GM18873 (cell line): ENCODE data around the gene OR6S1.
"Not testable (repeated sequence)": the region's sequence is repeated elsewhere in the genome, so short reads cannot be mapped to it uniquely, and the experiment has no call there.

ENCODE experiments used
- ATAC-seq: cut with Tn5 transposase; IDR thresholded peaks from one replicate; pipeline ENCODE4 v1.9.1; 2021; ENCODE audit warnings: mild to moderate bottlenecking, moderate library complexity, moderate number of reproducible peaks; ENCODE audit not compliant: unreplicated experiment, low FRiP score

The OR6S1 gene

DNA sequence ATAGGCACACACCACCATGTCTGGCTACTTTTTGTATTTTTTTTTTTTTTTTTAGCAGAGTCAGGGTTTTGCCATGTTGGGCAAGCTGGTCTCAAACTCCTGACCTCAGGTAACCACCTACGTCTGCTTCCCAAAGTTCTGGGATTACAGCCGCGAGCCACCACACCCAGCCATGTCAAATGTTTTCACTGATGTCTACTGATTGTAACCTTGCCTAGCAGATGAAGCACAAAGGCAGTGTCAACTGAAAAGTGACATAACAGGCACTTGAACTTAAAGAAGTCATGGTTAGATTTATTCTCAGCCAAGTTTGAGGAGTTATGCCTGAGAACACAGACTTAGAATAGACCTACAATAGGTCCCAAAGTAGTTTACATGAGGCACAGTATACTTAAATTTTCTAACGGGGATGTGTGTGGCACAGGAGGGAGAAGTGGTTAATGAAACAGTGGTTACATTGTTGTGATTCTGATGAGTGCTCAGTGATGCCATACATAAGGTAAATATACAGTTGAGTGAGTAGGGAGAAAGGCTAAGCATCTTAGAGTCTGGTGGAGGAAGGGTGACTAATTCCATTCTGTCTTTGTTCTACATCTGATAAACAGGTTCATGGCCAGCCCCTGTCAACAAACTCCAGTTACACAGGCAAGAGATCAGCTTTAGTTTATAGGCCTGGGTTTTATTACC, 30.2 kb upstream of the OR6S1 start:
- no peak for ATAC-seq

DNA sequence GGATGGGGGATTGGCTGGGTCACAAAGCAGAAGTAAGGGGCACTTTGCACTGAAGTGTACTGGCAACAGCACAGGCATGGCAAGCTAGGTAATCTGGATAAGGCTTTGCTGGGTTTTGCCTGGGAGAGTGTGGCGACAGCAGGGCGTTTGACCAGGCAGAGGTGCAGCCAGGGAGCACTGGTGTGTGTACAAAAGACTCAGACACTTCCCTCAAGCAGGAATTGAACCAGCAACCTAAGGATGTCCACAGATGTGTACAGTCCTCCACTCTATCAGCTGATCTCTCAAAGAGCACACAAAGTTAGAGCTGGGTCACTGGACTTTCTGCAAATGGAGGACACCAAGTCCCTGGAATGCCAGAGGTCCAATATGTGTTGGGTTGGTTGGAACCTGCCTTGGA, 27.5 kb upstream of the OR6S1 start:
- ATAC-seq: no peak

DNA sequence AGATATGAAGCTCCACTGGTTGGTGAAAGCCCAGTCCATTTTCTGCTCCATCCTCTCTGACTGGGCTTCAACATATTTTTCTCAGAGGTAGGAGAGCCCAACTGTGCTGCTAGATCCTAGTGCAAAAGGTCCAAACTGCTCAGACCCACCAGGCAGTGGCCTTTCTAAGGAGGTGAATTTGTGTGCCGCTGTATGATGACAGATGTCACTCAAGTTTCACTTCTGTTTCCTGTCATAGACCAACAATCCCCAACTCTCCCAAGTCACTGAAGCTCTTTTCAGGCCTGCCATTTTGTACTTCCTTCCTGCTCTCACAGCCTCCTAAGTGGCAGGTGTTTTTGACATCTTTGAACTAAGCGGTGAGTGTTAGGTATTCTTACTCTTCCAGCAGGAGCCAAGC, 26.5 kb upstream of the OR6S1 start:
- ATAC-seq: peak; percentile 72

DNA sequence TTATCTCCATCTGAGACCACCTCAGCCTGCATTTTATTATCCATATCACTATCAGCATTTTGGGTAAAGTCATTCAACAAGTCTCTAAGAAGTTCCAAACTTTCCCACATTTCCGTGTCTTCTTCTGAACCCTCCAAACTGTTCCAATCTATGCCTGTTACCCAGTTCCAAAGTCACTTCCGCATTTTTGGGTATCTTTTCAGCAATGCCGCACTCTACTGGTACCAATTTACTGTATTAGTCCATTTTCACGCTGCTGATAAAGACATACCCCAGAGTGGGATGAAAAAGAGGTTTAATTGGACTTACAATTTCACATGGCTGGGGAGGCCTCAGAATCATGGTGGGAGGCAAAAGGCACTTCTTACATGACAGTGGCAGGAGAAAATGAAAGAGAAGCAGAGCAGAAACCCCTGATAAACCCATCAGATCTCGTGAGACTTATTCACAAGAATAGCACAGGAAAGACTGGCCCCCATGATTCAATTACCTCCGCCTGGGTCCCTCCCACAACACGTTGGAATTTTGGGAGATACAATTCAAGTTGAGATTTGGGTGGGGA, 25.0 kb upstream of the OR6S1 start:
- ATAC-seq: not testable (repeated sequence)

DNA sequence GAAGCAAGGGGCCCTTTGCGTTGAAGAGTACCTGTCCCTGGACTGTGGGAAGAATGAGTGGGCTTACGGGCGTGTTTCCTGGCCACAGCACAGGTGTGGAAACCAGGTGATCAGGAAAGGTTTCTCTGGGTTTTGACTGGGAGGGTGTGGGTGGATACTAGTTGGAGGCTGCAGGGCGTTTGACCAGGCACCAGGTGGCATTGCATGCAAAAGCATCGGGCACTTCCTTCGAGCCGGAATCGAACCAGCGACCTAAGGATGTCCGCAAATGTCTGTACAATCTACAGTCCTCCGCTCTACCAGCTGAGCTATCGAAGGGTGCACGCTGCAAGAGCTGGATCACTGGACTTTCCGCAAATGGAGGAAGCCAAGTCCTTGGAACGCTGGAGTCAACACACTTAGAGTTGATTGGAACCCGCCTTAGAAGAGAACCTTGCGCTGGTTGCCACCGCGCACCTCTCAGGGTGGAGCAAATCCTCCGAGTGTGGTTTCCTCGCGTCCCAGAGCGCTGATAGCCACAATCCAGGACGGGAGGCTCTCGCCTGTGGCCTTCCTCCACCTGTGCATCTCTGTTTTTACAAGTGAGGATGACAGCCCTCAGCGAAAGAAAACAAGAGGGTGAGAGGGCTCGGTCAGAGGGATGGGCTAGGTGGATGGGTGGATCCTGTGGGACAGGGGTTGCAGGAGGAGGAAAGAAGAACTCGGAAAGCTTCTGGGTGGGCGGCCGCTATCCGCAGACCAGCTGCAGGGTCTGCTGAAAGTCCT, 21.7 kb upstream of the OR6S1 start:
- peak; percentile 40 for ATAC-seq

DNA sequence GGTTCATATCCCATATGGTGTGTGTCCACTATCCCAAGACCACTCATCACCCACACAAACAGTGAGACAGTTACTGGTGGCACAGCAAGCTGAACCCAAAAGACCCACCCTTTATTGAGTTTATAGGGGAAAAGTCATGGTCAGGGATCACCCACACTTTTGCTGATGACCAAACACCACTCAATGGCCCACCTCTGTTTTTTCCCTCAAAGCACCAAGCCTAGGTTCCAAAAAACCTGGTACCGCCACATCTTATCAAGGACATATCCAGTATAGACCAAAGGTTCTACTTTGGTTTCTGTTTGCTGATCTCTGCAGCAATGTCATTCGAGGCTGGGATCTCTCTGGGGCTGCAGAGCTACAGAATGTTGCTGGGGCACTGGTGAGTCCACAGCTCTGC, 19.7 kb upstream of the OR6S1 start:
- ATAC-seq: no peak

DNA sequence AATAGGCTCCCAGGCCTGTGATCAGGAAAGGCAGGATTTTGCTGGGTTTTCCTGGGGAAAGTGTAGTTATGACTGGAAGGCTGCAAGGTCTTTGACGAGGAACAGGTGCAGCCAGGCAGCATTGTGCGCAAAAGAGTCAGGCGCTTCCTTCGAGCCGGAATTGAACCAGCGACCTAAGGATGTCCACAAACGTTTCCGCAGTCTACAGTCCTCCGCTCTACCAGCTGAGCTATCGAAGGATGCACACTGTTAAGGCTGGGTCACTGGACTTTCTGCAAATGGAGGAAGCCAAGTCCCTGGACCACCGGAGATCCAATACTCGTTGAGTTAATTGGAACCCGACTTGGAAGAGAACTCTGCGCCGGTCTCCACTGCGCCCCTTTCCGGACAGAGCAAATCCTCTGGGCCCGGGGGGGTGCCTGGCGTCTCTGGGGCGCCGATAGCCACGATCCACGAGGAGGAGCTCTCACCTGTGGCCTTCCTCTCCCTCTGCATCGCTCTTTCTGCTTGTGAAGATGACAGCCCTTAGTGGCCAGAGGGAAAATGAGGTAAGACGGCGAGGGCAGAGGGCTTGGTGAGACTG, 18.4 kb upstream of the OR6S1 start:
- no peak for ATAC-seq

DNA sequence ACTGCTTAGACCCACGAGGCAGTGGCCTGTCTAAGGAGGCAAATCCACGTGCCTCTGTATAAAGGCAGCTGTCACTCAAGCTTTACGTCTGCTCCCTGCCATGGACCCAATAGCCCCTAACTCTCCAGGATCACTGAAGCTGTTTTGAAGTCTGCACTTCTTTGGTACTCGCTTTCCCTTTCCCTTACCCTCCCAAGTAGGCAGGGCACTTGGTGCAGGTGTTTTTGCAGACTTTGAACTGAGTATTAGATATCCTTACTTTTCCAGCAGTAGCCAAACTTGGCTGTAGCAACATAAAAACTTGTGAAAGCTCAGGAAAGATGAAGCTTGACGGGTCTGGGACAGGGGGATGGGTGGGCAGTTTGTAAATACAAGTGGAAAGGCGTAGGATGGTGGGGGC, 17.8 kb upstream of the OR6S1 start:
- no peak for ATAC-seq

DNA sequence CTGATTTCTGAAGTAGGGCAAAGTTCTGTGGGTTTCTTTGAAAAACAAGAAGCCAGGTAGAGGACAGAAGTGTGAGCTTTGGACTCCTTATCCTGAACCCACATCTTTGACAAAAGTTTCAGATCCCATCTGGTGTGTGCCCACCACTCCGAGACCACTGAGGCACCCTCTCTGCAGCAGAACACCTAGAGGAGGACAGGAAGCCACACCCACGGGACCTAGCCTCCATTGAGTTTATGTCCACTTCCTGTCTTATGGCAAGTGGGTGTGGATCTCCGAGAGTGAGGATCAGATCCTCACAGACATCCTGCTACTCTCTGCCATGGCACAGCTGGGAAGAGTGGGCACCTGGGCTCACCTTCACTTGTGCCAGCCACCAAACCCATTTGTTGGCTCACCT, 16.8 kb upstream of the OR6S1 start:
- ATAC-seq: no peak

DNA sequence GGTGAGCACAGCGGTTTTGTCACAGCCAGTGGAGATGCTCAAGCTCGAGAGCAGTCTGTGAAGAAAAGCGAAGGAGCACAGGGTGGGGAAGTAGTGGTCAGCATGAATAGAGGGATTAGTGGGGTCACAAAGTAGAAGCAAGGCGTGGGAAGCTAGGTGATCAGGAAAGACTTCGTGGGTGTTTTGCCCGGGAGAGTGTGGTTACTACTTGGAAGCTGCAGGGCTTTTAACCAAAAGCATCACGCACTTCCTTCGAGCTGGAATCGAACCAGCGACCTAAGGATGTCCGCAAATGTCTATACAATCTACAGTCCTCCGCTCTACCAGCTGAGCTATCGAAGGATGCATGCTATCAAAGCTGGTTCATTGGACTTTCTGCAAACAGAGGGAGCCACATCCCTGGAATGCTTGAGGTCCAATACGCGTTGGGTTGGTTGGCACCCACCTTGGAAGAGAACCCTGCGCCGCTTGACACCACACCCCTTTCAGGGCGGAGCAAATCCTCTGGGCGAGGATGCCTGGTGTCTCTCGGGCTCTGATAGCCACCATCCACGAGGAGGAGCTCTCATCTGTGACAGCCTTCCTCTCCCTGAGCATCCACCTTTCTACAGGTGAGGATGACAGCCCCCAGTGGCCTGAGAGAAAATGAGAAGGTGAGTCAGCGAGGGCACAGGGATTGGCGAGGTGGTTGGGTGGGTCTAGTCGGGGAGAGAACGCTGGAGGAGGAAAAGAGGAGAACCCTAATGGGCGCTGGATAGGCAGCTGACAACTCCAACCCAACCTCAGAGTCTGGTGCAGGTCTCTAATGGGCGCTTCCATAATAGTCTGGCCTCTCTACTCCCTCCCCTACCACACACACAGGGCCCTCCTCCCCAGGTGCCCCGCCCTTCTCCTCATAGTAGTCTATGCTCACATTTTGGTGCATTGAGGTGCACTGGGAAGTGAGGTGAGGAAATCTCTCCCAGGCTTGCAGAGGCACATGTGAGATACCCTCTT, 16.0 kb upstream of the OR6S1 start:
- no peak for ATAC-seq

DNA sequence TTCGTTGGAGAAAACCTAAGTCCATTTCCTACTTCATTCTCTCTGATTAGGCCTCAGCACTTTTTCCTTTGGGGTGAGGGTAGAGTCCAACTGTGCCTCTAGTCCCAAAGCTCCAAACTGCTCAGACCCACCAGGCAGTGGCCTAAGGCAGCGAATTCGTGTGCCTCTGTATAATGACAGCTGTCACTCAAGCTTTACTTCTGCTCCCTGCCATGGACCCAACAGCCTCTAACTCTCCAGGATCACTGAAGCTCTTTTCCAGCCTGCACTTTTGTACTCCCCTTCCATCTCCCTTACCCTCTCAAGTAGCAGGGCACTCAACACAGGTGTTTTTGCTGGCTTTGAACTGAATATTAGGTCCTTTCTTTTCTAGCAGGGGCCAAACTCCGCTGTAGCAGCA, 14.8 kb upstream of the OR6S1 start:
- ATAC-seq: no peak

DNA sequence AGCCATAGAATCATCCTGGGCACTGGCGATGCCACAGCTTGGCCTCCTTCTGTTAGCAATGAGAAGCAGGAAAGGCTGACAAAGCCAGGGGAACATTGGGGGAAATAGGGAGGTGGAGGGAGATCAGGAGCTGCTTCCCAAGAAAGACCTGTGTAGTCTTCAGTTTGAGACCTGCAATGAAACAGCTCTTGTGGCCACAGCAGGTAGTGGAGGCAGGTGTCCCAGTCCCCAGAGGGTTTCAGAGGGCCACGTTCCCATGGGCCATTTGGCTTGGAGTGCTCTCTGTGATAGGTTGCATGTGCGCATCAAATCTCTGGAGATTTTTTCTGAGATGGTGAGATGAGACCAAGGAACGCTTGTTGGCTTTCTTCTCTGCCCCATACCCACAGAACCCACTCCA, 14.4 kb upstream of the OR6S1 start:
- no peak for ATAC-seq

DNA sequence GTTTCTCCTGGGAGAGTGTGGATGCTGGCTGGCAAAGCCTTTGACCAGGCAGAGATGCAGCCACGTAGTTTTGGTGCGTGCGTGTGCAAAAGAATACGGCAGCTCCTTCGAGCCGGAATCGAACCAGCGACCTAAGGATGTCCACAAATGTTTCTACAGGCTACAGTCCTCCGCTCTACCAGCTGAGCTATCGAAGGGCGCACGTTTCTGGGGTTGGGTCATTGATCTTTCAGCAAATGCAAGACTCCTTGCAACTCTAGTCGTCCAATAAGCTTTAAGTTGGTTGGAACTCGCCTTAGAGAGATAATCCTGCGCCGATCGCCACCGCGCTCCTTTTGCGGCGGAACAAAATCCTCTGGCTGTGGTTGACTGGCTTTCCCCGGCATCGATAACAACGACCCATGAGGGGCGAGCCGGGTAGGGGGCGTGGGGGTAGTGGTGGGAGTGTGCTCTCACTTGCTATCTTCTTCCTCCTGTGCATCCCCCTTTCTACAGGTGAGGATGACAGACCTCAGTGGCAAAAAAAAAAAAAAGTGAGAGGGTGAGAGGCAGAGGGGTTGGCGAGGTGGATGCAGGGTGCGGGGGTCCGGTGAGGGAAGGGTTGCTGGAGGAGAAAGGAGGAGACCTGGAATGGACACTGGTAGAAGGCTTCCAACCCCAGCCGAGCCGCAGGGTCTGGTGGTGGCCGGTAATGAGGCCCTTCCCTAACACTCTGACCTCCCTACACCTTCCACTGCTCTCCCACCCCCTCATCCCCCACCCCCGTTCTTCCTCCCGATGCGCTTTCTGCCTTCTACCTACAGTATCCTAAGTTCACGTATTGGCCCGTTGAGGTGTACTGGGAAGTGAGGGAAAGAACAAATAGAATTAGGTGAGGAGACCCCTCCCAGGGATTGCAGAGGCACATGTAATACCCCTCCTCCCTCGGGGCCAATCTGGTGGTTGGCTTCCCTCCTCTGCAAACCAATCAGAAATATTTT, 11.8 kb upstream of the OR6S1 start:
- no peak for ATAC-seq

DNA sequence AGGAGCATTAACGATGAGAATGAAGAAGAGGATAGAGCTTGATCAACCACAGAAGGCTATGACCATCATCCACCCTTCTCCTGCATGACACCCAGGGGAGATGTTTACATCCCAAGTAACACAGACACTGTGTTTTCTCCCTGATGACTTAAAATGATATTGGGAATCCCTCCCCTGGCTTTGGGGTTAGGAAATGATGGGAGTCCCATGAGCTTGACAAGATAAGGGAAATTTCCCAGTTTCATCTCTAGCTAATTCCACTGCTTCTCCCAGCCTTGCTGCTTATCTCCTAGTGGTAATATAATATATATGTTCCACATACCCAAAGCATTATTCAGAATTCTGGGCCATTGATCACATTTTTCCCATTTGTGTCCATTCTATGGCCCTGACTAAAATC, 4.0 kb upstream of the OR6S1 start:
- ATAC-seq: no peak

DNA sequence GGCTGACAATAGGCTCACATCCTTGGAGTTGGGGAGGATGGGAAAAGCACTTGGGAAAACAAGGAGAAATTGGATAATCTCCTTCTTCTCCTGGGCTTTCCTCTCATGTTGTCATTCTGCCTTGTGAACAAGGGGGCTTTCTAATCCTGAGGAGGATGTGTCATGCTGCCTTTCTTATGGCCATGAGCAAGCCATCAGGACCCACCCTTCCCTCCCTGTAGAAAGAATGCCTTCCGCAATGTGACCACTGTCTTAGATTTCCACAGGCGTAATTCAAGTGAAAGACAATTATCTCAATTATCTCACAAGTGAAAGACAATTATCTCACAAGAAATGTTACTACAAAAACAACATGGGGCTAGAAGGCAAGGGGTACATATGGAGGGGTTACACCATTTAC, 3.0 kb upstream of the OR6S1 start:
- ATAC-seq: no peak

DNA sequence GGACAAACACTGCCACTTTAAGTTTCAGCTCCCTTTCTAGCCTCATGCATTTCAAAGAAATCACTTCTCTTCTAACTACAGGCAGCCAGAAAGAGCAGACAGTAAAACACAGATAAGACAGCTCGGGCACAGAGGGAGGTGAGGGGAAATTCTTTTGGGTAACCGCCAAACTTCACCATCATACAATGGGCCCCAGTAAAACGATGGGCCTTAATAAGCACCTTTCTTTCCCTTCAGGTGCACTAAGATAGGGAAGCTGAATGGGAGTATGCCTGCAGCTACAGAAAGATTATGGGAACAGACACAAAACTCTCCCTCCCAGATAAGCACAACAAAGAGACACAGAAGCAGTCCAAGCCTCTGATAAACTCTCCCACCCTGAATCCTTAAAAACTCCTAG, 1.3 kb upstream of the OR6S1 start:
- ATAC-seq: not testable (repeated sequence)

DNA sequence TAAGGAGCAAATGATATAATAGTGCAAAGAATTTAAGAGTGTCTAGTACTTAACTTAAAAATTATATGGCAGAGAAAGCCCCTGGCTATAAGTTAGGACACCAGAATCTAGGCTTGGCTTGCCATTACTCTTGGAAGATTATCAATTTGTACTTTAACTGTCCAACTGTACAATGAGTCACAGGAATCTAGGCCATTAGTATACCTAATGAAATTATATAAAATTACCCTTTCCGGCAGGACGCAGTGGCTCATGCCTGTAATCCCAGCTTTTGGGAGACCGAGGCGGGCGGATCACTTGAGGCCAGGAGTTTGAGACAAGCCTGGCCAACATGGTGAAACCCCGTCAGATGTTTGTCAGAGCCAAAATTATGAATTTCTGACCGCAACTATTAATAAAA, 691 bp upstream of the OR6S1 start:
- ATAC-seq: no peak

DNA sequence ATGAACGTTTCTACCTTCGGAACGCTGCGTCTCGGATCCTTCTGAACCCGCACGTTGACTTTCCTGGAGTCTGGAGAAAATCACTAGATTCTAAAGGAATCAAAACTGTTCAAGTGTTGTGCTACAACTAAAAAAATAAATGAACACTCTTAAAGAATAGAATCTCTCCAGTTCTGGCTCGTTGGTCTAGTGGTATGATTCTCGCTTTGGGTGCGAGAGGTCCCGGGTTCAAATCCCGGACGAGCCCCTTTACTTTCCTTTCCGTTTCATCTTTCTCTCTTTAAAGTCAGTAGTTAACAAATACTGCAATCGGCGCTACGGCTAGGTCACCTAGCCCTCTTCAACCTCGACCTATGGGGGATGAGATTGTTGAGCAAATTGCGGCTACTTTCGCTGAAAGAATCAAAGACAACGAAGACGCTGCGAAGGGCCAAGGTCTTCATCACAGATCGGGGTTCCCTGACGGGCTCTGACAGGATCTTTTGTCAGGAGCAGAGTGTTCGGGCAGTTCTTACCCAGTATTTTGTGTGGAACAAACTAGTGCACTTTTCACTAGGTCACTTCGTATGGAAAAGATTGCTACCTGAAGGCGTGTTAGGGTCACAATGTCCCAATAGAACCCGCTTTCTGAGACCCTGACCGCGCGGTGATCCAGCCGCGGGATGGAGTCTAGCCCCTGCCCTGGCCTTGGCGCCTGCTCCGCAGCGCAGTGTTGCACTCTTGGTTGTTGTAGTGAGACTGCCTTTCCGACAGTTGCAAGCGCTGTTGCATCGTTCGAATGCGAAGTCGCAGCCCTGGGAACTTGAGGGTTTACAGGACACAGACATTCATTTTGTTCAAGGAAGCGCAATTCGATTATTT, 8.4 kb downstream of the OR6S1 start:
- no peak for ATAC-seq
